ENCODE measurements around the gene ACTMAP.

Gene ACTMAP

DNA sequence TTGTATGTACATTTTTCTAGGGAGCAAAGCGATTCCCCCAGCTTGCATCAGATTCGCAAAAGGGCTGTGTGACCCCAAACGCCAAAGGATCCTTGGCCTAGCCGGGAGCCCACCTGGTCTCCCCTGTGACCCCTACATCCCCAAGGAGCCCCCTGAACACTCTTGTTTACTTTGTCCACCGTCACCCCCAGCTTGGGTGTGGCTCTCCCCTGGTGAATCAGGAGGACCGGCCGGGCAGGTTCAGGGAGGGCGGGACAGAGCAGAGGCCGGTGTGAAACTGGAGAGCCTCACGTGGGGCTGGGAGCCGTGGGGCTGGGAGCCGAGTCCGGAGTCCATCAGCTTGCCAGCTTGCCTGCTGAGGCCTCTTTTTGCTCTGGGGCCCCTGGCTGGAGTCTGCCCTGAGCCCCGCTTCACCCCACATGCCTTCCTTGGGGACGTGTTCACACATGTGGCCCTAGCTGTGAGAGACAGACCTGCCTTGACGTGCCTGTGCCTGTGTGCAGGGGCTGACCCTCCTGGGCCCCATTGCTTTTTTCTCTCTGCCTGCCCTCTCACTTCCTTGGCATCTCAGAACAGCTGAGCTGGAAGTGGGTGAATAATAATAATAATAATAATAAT is 31.4 kb downstream of the ACTMAP start:
- no peak for DNase-seq (ENCODE audit: low spot score)

DNA sequence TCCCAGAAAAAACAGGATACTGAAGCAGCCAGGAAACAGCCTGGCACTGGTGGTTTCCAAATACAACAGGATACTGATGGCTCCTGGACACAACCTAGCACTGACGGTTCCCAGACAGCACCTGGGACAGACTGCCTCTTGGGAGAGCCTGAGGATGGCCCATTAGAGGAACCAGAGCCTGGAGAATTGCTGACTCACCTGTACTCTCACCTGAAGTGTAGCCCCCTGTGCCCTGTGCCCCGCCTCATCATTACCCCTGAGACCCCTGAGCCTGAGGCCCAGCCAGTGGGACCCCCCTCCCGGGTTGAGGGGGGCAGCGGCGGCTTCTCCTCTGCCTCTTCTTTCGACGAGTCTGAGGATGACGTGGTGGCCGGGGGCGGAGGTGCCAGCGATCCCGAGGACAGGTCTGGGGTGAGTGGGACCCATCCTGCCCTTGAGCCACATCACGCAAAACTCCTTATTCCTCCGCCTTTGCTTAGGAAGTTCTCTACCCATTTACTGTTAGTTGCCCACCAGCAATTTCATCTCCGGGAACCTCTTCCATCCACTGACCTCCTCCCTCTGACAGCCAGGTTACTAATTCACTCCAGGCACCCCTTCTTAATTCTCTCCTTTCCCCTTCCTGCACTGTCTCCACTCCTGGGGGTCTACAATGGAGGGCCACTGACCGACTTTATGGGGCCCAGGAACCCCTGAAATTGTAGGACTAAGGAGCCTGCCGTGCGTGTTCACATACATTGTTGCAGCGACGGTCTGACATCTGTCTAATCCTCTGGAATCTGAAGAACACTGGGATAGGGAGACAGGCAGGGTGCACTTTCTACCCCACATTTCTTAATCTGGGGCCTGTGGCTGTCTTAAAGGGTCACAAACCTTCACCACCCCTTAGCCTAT is 32.1 kb downstream of the ACTMAP start:
- DNase-seq (ENCODE audit: low spot score): no peak

DNA sequence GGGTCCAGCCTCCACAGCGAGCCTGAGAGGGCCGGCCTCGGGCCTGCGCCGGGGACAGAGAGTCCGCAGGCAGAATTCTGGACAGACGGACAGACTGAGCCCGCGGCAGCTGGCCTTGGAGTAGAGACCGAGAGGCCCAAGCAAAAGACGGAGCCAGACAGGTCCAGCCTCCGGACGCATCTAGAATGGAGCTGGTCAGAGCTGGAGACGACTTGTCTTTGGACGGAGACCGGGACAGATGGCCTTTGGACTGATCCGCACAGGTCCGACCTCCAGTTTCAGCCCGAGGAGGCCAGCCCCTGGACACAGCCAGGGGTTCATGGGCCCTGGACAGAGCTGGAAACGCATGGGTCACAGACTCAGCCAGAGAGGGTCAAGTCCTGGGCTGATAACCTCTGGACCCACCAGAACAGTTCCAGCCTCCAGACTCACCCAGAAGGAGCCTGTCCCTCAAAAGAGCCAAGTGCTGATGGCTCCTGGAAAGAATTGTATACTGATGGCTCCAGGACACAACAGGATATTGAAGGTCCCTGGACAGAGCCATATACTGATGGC is 32.9 kb downstream of the ACTMAP start:
- DNase-seq (ENCODE audit: low spot score): no peak

DNA sequence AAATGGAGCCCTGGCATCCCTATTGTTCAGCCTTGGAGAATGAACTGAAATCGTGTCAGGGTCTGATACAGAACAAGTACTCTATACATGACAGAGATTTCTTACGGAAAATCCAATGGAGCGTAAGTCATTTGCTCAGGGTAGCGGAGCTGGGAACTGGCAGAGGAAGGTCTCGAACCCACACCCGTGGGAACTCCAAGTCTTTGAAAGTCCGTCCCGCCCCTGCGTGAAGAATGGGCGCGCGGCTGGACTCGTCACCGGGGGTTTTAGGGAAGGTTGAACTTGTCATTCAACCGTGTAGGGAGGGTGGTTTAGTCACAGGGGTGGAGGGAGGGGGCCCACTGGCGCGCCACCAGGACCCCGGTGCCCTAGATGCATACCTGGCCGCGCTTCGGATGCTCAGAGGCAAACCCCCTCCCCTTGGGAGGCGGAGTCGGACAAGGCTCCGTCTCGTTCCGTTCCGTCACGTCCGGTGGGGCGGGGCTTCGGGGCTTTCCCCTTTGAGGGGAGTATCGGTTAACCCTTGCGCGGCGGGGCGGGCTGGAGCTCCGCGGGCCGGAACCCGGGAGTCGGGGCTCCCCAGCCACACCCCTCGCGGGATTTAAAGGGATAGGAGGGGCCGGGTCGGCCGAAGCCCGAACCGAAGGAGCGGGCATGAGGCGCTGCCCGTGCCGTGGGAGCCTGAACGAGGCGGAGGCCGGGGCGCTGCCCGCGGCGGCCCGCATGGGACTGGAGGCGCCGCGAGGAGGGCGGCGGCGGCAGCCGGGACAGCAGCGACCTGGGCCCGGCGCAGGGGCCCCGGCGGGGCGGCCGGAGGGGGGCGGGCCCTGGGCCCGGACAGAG is 33.6 kb downstream of the ACTMAP start, which contains the start of the genes COQ8B and ITPKC:
Gene COQ8B (minus strand): TSS at position 405 of the 843 bp plus-strand sequence. CDS start 2,254 bp downstream, outside the sequence.
Gene ITPKC (plus strand): TSS at position 631 of the 843 bp plus-strand sequence. CDS start 24 bp downstream, at position 655.
- peak; percentile 99 for DNase-seq (ENCODE audit: low spot score)

DNA sequence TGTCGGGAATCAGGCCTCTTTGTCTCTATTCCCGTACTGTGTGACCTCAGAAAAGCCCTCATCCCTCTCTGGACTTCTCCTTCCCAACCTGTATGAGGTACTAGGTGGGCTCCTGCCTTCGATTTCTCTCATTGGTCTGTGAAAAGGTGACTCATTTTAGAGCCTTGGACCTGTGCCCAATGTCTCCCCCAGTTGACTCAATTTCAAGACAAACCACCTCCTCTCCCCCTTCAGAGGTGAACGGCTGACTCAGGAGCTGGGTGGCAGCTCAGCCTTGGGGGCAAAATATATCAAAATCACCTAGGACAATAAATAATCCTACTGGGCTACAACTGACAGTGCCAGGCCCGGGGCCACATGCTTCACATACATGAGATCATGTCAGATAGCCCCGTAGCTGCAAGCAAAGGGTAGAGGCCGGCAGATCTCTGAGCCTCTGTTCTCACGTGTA is 34.2 kb downstream of the ACTMAP start:
- DNase-seq (ENCODE audit: low spot score): peak; percentile 91

DNA sequence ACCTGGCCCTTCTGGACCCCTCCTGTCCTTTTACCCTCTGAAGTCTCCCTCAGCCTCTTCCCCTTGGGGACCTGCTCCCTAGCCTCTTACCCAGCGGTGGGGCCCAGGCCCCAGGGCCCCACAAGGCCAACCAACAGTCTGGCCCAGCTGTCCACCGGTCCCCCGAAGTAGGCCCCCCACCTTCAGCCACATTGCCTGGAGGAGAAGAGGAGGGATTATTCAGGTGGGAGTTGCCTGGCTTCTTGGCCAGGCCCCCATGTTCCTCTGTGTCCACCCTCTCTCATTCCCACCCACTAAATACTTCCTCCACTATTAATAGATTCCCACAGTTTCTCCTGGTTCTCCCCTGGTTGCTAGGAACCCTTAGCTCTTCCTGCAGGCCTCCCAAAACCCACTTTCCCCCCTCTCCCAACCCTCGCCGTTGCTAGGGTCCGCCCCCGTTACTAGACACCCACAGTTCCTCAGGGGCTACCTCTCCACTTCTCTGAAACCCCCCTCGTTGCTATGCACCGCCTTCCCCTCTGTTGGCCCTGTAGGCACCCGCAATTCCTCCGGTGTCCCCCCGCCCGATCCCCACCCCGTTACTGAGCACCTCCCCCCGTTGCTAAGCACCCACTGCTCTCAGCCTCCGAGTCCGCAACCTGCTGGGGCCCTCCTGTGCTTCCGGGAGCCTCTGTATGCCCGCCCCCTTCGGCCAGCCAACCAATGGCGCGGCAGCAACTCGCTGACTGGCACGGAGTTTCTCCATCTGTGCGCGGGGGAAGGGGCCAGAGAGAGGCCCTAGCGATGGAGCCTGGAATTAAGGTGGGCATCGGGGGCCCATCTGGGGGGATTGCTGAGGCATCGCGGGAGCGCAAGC is 35.6 kb downstream of the ACTMAP start:
- DNase-seq (ENCODE audit: low spot score): peak; percentile 97

DNA sequence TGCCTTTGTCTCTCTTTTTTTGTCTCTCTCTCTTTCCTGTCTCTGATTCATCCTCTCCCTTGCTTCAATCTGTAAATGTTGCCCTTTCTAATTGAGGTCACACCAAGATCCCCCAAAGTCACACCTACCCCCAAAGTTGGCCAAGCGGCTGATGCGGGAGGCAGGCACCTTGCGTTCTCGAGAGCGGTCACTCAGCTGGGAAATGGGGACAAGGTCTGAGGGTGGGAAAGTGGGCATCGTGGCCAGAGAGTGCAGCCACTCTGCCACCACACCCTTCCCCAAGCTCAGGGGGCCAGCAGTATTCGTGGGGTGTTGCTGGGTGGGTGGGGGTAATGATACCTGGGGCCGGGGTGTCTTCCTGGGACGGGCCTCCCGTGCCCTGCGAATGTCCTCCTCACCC is 36.3 kb downstream of the ACTMAP start:
- no peak for DNase-seq (ENCODE audit: low spot score)

DNA sequence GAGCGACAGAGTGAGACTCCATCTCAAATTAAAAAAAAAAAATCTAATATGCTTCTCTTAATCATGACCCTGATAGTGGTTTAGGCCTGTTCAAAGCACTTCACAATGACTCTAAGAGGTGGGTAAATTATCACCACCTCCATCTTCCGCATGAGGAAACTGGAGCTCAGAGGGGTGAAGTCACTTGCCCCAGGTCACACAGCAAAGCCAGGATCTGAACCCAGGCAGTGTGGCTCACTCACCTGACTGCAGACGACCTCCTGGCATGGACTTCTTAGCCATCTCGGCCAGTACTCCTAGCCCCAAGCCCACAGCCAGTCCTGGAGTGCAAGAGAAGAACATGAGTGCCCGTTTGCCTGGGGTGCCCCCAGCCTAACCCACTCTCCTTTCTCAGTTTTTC is 40.5 kb downstream of the ACTMAP start:
- no peak for DNase-seq (ENCODE audit: low spot score)

DNA sequence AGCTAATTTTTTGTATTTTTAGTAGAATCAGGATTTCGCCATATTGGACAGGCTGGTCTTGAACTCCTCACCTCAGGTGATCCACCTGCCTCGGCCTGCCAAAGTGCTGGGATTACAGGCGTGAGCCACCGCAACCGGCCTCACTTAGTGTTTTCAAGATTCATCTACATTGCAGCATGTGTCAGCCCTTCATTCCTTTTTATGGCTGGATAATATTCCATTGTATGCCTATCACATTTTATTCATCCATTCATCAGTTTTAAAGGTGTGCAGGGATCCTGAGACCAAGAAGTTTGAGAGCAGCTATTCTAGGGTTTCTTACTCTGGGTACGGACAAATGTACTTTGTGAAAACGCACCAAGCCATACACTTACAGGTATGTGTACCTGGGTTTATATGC is 42.7 kb downstream of the ACTMAP start:
- no peak for DNase-seq (ENCODE audit: low spot score)

DNA sequence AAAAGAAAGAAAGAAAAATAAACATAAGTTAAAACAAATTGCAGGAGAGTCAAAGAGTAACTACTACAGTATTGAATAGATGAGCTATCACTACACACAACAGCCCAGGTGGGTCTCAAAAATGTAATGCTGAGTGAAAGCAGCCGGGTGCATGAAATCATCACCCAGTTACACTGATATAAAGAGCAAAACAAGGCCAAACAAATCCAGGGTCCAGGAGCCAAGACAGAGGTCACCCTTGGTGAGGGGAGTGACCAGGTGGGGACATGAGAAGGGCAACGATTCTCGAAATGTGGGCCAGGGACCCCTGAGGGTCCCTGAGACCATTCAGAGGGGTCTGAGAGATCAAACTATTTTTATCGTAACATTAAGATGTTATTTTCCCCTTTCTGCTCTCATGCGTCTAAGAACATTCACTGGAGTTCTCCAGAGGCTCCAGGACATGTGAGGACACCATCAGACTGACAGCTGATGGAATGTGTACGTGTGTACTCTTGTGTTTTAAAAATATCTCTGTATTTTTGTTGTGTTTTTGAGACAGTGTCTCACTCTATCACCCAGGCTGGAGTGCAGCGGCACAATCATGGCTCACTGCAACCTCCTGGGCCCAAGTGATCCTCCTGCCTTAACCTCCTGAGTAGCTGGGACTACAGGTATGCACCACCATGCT is 44.2 kb downstream of the ACTMAP start:
- no peak for DNase-seq (ENCODE audit: low spot score)

DNA sequence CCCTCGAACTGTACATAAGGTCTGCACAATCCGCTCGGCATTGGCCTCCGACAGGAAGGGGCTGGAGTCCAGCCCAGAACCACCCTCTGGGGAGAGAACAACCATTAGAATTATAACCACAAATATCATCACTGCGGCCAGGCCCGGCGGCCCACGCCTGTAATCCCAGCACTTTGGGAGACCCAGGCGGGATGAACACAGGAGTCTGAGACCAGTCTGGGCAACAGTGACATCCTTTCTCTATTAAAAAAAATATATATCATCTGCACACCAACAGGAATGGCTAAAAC is 45.0 kb downstream of the ACTMAP start:
- no peak for DNase-seq (ENCODE audit: low spot score)

DNA sequence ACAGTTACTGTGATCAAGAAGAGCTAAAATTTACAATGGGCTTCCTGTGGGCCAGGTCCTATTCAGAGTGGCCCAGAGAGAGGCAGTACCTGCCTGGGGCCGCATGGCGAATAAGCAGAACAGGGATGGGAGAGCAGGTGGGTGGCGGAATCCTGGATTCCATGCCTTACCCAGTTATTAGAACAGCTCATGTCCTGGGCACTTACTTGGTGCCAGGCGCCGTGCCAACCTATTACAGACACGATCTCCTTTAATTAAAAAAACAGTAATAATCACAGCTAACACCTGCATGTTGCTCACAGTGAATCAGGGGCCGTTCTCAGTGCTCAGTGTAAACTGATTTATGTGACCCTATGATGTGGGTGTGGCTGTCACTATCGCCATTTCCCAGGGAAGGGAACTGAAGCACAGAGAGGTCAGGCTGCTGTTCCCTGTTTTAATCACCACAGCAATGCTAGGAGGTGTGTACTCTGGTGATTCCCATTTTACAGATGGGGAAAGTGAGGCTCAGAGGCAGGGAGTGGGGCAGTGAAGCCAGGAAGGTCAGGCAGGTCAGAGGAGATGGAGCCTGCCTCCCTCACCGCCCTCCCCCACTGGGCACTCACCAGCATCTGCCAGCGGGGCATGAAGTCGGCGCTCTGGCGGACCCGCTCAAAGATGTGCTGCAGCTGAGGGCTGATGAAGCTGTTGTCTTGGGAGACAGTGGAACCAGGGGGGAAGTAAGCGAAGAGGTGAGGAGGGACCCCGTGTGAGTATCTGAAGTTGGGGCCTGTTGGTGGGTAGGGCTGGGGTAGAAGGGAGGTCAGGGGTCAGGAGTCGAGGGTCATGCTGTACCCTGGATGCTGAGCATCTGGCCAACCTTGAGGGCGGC is 45.6 kb downstream of the ACTMAP start:
- DNase-seq (ENCODE audit: low spot score): no peak

DNA sequence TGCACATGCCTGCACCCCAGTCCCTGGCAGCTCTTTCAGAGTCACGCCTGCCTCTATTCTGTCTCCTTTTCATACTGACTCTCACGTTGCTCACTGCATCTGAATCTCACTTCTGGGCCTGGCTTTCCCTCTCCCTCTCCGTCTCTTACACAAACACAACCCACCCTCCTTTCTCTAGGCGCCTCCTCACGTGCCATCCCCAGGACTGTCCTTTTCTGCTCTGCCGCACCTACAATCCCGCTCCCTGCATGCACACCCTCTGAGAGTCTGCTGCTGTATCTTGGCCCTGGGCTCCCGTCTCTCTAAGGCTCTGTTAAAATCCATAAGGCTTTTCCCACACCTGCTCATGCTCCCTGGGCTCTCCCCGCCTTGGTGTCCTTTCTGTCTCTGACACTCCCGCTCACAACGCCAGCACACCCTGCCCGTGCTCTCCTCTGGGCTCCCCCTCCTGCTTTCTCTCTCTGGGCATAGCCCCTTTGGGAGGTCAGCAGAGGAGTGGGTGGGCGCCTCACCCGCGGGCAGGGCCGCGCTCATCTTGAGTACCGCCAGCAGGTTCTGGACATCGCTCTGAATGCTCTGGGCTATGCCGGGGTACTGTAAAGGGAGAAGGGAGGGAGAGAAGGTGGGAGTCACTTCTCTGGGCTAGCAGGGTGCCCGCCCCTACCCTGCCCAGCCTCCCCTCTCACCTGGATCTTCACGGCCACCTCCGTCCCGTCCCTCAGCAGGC is 47.1 kb downstream of the ACTMAP start:
- DNase-seq (ENCODE audit: low spot score): no peak

DNA sequence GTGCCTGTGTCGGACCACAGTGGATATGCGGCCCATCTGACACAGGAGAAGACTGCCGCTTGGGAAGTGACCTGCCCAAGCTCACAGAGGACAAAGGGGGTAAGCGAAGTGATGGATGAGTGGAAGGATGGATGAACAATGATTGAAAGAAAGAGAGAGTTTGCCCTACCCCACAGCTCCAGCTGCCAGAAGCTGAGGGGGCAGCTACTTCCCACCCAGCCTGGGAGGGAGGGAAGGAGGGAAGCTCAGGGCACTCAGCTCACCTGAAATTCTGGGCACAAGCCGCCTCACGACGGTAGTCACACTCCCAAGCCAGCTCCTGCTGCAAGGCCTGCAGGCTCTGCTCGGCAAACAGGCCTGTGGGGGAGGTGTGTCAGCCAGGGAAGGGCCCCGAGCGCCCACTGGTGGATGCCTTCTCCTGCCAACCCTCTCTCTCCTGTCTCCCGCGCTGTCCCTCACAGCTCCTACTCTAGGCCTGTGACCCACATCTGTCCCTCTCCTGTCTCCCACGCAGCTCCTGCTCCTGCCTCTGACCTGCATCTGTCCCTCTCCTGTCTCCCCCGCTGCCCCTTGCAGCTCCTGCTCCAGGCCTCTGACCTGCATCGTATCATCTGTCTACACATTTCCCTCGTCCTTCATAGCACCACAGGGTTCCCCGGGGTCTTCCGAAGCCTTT is 47.8 kb downstream of the ACTMAP start:
- no peak for DNase-seq (ENCODE audit: low spot score)

DNA sequence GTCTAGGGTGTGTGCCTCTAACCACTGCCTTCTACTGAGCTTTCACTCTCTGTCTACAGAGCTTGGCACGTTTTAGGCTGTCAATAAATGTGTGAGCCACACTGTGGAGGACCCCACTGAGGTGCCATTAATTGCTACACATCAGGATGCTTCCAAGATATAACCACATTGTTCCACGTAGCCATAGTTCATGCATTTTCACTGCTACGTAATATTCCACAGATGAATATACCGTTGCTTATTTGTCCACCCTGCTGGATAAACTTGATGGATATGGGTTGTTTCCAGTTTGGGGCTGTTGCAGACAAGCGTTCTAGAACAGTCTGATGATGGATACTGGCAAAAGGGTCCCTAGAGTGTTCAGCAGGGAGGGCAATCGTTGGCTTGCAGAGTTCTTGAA is 48.5 kb downstream of the ACTMAP start:
- no peak for DNase-seq (ENCODE audit: low spot score)

DNA sequence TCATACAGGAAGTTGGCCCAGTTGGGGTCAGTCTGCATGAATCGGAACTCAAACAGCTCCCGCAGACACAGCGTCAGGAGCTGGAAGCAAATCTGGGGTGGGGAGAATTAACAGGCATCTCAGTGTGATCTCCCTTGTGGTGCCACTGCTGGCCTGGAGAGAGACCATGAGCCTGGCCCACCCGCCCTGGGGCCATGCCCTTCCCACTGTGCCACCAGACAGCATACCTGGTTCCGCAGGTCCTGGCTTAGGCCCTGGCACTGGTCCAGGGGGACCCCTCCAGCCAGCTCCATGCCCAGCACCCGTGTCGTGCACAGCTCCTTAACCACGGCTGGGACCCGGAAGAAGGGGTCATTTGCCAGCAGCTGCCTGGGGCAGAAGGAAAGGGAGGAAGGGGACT is 50.2 kb downstream of the ACTMAP start:
- DNase-seq (ENCODE audit: low spot score): no peak

DNA sequence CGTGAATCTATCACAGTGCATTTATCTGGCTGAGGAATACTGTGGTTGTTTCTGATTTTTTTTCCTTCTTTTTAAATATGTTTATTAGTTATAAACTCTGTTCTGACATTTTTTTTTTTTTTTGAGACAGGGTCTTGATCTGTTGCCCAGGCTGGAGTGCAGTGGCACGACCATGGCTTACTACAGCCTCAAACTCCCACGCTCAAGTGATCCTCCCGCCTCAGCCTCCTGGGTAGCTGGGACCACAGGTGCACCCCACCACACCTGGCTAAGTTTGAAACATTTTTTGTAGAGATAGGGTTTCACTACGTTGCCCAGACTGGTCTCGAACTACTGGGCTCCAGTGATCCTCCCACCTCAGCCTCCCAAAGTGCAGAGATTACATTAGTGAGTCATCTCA is 53.3 kb downstream of the ACTMAP start:
- DNase-seq (ENCODE audit: low spot score): no peak

DNA sequence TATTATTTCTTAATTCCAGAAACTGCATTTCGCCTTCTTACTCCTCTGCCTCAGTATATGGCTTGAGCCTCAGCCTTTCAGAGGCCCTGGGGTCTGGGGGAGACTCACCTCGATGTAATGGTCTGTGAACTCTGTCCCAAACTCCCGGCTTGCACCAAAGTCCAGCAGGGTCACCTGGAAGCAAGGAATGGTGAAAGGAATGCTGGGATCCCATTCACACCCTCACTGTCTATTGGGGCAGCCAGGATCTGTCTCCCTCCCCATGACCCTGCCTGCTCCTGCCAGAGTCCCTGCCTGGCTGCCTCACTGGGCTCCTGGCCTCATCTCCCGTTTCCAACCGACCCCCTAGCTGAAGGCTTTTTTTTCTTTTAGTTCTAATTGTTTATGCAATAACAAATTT is 54.4 kb downstream of the ACTMAP start:
- no peak for DNase-seq (ENCODE audit: low spot score)

Measured in CD4-positive, alpha-beta T cell treated with Interleukin-15 for 4 hours (primary cell).